Stimulated activated CD8-positive, alpha-beta memory T cell treated with anti-CD3 and anti-CD28 coated beads, Interleukin-12 subunit alpha, Interleukin-12 subunit beta, amount 100 ng/mL, for 1 hour (primary cell): Measurements from ENCODE around the gene STAB2.
"Not testable (repeated sequence)": the region's sequence is repeated elsewhere in the genome, so short reads cannot be mapped to it uniquely, and the experiment has no call there.

ENCODE experiments used
- DNase-seq: peaks from one replicate; pipeline ENCODE4 v3.0.0-alpha.2; 2020; ENCODE audit warnings: low read depth

STAB2 gene

DNA sequence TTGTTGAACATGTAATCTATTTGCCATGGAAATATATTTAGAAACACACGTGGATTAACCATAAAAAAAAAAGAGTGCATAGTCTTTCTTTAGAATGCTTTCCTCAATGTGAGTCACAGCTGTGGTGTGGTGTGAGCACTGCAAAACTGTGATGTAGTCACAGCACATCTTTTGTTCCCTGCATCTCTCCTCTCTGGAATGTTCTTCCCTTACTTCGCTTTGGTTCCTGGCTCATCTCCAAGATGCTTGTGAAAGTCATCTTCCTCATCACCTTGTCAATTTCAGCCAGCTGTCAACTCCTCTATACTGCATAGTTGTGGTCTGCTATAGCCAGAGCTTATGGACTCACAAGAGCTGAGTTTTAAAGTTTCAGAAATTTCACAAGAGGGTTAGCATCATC lies 60.2 kb downstream of the STAB2 start:
- no peak for DNase-seq

- no peak for DNase-seq
These were observed 65.7 kb downstream of the STAB2 start for GRCh38 chr12:103652808-103653207.

GRCh38 chr12:103653568-103654173 lies 66.6 kb downstream of the STAB2 start:
- not testable (repeated sequence) for DNase-seq

- no peak for DNase-seq
These were observed 67.7 kb downstream of the STAB2 start for GRCh38 chr12:103654816-103655215.

DNA sequence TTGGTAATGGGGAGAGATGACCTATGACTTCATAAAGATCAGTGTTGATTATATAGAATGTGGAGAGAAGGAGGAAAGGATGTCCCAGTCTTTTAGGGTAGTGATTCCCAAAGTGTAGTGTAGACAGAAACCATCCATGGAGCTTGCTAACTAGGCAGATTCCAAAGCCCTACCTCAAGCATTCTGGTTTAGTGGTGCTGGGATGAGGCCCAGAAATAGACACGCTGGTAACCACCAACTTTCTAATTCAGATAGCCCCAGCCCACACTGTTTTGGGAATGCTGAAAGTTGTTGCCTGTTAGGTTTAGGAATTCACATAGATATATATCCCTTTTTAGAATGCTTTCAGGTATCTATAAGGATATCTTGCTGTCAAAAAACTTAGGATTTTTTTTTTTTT lies 69.2 kb downstream of the STAB2 start:
- no peak for DNase-seq

DNA sequence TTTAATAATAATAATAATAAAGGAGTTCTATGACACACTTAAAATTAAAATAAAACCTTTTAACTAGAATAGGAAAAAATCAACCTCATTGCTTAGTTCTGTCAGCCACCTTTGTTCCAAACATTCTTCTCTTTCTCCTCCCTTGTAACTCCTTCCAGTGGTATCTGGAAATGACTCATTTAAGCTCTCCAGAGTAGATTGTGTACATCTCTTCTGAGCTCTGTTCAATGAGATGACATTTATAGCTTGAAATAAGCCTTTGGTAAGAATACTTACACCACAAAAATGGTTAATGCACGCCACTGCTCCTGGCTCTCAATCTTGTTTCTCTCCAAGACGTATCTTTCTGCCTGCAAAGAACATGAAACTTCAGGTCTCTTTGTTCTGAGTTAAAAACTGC lies 70.3 kb downstream of the STAB2 start:
- no peak for DNase-seq

GRCh38 chr12:103664626-103665025 lies 77.6 kb downstream of the STAB2 start:
- DNase-seq: no peak

DNA sequence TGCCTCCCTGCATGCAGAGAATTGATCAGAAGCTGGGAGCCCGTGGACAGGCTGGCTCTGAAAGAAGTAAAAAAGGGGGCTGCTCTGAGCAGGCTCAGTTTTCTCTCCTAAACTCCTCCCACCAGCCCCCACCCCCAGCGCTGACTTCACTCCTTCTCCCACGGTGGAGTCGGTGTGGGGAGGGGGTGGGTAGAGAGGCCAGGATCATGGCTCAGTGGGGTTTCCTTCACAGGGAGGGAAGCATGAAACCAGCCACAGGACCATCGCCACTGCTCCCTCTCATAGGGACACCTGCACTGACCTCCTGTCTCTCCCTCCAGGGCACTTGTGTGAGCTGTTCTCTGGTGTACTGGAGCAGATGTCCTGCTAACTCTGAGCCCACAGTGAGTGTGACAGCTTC lies 78.9 kb downstream of the STAB2 start:
- DNase-seq: no peak

DNA sequence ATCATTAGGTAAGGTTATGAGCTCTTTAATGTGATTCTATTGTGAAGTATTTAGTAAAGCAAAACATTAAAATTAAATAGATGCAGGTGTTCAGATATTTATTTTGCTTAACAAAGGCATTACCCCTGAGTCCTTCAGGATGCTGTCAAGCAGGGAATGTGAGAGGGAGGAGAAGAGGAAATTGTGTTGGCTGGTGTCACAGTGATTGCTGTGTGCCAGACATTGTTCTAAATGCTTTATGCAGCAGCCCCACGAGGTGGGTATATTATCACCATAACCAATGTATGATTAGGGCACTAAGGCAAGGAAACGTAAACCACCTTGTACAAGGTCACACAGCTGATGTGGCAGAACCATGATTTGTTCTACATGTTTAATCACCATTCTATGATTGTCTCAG lies 80.1 kb downstream of the STAB2 start:
- DNase-seq: no peak

DNA sequence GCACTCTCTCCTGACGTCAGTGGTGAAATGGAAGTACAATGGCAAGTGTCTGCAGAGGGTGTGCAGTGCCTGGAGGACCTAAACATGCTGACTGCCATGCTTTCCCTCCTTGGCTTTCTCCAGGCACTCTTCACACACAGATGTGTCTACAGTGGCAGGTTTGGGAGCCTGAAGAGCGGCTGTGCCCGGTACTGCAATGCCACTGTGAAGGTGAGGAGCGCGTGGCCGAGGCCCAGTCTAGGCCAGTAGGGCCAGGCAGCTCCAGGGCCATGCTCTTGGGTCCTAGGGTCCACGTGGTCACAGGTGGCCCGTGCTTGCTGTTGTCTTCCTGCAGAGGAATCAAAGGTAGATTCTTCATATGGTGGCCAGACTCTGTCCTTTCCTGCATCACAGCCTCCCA lies 81.4 kb downstream of the STAB2 start:
- no peak for DNase-seq

GRCh38 chr12:103671367-103671766 lies 84.3 kb downstream of the STAB2 start:
- DNase-seq: no peak

DNA sequence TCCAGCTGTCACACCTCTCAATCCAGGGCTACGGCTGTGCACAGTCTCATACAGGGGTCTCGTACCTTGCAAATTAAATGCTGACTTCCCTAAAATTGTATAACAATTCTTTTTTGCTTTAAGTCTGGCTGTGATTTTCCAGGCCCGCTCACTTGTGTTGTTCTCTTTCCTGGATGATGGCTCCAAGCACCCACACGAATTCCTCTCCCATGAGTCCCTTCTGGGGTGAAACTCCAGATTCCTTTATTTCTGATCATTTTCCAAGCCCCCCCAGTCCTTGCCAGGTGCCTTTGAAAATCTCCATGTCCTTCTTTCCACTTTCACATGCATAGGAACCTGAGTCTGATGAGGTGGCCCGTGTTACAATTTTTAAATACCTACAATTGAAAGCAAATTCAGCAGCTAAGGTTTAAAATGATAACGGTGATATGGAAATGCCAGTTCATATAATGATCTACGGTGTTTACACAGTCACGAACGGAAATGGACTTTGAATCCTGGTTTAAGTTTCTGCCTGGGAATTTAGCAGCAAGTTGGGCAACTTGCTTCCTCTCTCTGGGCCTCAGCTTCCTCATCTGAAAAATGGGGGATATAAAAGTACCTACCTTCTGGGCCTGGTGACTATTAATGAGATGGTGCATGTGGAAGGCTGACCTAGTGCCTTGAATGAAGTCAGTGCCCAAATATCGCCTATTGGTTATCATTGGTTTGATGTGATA lies 85.5 kb downstream of the STAB2 start:
- DNase-seq: no peak

GRCh38 chr12:103673487-103673886 lies 86.4 kb downstream of the STAB2 start:
- DNase-seq: no peak

GRCh38 chr12:103673891-103674375 lies 86.9 kb downstream of the STAB2 start:
- no peak for DNase-seq

GRCh38 chr12:103676893-103677292 lies 89.8 kb downstream of the STAB2 start:
- DNase-seq: no peak

GRCh38 chr12:103677341-103677740 lies 90.3 kb downstream of the STAB2 start:
- DNase-seq: no peak

- DNase-seq: no peak
These were observed 90.8 kb downstream of the STAB2 start for GRCh38 chr12:103677905-103678304.

DNA sequence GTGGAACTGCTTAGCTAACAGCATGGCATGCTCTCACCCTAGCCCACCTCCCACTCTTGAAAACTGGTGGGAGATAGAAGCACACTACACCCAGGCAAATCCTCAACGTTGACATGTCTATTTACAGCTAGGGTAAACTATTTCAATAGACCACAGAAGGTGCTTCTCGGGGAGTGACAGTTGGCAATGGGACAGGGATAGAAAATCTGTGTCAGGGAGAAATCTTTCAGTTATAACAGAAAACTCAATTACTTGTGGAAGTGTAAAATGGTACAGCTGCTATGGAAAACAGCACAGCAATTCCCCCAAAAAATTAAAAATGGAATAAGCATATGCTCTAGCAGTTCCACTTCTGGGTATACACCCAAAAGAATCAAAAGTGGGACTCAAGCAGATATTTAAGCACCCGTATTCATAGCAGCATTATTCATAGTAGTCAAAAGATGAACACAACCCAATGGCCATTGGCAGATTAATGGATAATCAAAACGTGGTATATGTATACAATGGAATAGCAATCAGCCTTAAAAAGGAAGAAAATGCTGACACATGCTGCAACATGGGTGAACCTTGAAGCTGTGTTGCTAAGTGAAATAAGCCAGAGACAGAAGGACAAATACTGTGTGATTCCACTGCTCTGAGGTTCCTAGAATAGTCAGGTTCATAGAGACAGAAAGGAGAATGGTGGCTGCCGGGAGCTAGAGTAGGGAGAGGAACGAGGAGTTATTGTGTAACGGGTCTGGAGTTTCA lies 92.5 kb downstream of the STAB2 start:
- DNase-seq: no peak

GRCh38 chr12:103680591-103681141 lies 93.6 kb downstream of the STAB2 start:
- DNase-seq: no peak

GRCh38 chr12:103686026-103686425 lies 99.0 kb downstream of the STAB2 start:
- DNase-seq: no peak

GRCh38 chr12:103687253-103687652 lies 100.2 kb downstream of the STAB2 start:
- no peak for DNase-seq

DNA sequence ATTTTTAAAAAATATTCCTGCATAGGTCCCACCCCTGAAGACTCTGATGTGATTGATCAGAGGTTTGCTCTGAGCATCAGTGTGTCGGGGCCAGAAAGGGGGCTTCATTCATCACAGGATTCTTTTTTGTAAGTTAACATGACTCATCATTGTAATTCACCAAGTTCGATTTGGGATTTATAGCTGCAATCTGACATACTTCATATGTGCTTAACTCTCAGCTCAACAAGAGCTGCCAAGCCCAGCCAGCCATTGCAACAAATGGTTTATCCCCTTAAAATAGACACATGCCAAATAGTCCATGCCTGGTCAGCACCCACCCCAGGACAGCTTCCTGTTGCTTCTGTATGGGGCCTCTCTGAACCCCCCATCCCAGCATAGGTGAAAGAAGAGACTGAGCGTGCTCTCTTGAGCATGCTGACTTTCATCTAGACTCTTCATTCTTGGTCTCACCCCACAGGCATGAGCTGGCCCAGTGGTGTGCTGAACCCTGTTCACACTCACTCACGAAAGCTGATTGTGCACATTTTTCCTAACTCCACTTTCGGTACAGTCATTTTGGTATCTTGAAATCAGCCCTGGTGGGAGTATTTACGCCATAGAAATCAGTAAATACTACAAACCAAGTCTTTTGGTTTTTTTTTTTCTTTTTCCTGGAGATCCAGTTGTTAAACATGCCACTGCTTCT lies 101.4 kb downstream of the STAB2 start:
- DNase-seq: no peak
